ENCODE results near the gene KRT34.
"Not testable (repeated sequence)": the region's sequence is repeated elsewhere in the genome, so short reads cannot be mapped to it uniquely, and the experiment has no call there.

The KRT34 gene

DNA sequence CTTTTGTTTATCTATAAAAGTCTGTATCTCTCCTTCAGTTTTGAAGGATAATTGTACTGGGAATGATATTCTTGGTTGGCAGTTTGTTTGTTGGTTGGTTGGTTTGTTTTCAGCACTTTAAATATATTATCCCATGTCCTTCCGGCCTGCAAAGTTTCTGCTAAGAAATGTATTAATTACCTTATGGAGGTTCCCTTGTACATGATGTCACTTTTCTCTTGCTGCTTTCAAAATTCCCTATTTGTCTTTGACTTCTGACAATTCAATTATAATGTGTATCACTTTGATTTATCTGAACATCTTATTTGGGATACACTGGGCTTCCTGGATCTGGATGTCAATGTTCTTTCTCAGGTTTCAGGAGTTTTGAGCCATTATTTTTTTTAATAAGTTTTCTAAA is 4.1 kb upstream of the KRT34 start:
- H3K4me3 ChIP-seq (ENCODE audit: low read depth, low read length) = no peak overlapping the region
- TF ChIP-seq, protein P1, sequence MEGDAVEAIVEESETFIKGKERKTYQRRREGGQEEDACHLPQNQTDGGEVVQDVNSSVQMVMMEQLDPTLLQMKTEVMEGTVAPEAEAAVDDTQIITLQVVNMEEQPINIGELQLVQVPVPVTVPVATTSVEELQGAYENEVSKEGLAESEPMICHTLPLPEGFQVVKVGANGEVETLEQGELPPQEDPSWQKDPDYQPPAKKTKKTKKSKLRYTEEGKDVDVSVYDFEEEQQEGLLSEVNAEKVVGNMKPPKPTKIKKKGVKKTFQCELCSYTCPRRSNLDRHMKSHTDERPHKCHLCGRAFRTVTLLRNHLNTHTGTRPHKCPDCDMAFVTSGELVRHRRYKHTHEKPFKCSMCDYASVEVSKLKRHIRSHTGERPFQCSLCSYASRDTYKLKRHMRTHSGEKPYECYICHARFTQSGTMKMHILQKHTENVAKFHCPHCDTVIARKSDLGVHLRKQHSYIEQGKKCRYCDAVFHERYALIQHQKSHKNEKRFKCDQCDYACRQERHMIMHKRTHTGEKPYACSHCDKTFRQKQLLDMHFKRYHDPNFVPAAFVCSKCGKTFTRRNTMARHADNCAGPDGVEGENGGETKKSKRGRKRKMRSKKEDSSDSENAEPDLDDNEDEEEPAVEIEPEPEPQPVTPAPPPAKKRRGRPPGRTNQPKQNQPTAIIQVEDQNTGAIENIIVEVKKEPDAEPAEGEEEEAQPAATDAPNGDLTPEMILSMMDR (IDR thresholded peaks at IDR 0.05; ENCODE audit: insufficient read depth, low read length, missing control alignments) = no peak
- ChIA-PET CTCF (interaction anchor here (1.2 to 1.7 kb wide), 2 partner anchors 162 to 262 kb away, joined by 3 to 5 read pairs; no protein-coding TSS in a partner anchor), POLR2A (no interaction called here)
- no peak for DNase-seq (ENCODE audit: low read depth, low spot score)

DNA sequence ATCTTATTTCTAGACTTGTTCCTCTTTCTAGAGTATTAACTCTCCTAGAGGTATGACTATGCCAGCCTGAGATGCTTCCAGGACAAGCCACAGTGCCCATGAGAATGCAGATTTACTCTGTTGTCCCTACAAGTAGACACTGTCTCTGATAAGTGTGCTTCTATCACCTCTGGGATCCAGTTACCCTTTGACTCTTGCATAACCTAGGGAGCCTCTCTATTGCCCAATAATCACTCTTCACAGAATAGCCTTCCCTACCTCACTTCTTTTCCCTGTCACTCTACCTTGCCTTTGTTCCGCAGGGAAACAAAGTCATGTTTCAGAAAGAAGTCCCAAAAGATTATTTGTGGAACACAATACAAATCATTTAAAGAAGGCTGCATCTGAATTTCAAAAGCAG is 1.6 kb upstream of the KRT34 start:
- CTCF ChIA-PET = interaction anchor here (1.4 kb wide), 1 partner anchor 265 kb away, joined by 4 read pairs; no protein-coding TSS in a partner anchor
- TF ChIP-seq, protein P1 (IDR thresholded peaks at IDR 0.05; ENCODE audit: insufficient read depth, low read length, missing control alignments) = no peak
- DNase-seq (ENCODE audit: low read depth, low spot score) = no peak
- no peak overlapping the region for H3K4me3 ChIP-seq (ENCODE audit: low read depth, low read length)
- POLR2A ChIA-PET = no interaction called here

DNA sequence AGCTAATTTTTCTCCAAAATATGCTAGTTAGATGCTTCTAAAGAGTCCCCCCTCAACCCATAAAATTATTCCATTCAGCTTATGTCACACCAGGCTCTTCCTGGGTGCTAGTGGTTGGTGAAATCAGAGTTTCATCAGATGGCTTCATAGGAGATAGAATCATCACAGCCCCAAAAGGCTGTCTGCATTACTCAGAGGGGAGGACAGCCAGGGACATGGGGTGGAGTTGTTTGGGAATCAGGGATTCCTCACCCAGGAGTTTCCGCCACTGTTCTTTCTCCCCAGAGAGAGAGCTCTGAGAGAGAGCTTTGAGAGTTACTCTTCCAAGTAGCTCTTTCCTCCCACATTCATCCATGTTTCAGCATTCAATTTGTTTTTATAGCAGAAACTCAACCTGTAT is 288 bp upstream of the KRT34 start:
- ChIA-PET POLR2A (interaction anchor here (1.2 kb wide), 1 partner anchor 22 kb away, joined by 5 read pairs; no protein-coding TSS in a partner anchor), CTCF (interaction anchor here (0.9 to 1.9 kb wide), 7 partner anchors 10 to 280 kb away, joined by 3 to 6 read pairs (median 4); no protein-coding TSS in a partner anchor)
- no peak for DNase-seq (ENCODE audit: low read depth, low spot score)
- H3K4me3 ChIP-seq (ENCODE audit: low read depth, low read length) = no peak overlapping the region
- TF ChIP-seq, protein P1 (IDR thresholded peaks at IDR 0.05; ENCODE audit: insufficient read depth, low read length, missing control alignments) = no peak

DNA sequence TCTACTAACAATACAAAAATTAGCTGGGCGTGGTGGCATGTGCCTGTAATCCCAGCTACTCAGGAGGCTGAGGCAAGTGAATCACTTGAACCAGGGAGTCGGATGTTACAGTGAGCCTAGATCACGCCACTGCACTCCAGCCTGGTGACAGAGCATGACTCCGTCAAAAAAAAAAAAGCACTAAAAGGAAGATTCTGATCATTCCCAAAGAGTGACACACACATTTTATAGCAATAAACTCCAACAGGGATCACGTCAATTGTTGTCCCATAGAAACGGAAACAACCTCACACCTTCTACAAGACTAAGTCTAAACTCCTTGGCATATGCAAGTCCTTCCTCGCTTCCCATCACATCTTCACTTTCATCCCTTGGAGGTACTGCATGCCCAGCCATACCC is 2.0 kb downstream of the KRT34 start:
- POLR2A ChIA-PET = interaction anchor here (0.7 to 1.2 kb wide), 3 partner anchors 24 to 571 kb away, joined by 3 to 6 read pairs (median 3); no protein-coding TSS in a partner anchor
- CTCF ChIA-PET = interaction anchor here (0.9 to 1.6 kb wide), 4 partner anchors 20 to 467 kb away, joined by 3 to 6 read pairs (median 4); no protein-coding TSS in a partner anchor
- not testable (repeated sequence) for H3K4me3 ChIP-seq (ENCODE audit: low read depth, low read length)
- peak; percentile 74 for DNase-seq (ENCODE audit: low read depth, low spot score)

DNA sequence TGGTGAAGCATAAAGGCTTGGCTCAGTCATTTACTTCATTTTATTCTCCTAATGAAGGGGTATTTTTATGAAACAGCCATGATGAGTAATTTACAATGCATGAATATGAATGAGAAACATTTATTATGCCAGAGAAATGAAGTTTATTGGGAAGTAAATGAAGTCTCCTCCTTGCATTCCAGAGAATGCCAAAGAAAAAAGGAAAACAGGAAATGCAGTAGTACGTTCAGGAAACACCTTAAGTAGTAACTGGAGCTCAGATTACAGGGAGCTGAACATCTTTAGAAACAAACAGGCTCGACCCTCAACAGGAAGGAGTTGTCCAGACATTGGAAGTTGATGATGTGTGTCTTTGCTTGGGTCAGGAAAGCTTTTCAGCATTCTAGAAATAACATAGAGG is 4.6 kb downstream of the KRT34 start:
- no peak overlapping the region for H3K4me3 ChIP-seq (ENCODE audit: low read depth, low read length)
- DNase-seq (ENCODE audit: low read depth, low spot score) = no peak
- CTCF ChIA-PET = interaction anchor here (0.8 to 1.5 kb wide), 4 partner anchors 9 to 171 kb away, joined by 3 to 5 read pairs (median 3); no protein-coding TSS in a partner anchor
- POLR2A ChIA-PET = interaction anchor here (0.5 to 1.2 kb wide), 2 partner anchors 10 to 318 kb away, joined by 3 to 6 read pairs; no protein-coding TSS in a partner anchor
- TF ChIP-seq, protein P1 (IDR thresholded peaks at IDR 0.05; ENCODE audit: insufficient read depth, low read length, missing control alignments) = no peak

DNA sequence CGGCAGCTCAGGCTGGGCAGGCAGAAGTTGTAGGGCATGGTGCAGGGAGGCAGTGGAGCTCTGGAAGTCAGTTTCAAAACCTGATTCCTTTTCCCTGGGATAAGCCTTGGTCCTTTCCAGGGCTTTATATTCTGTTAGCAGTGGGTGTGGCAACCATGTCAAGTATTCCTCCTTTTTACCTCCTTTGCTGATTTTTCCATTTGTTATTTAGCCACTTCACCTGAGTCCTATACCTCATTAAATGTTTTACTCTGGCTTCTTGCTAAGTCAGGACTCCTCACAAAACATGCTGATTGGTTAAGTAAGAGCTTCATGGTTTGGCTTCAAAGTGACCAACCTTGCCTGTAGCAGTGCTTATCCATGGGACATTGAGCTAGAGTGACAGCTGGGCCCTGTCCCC is 12.4 kb downstream of the KRT34 start, which contains the start of gene KRT33B:
Gene KRT33B, minus strand, starts transcription at position 101 of the 400 bp plus-strand sequence. Its CDS starts 63 bp downstream, at position 38.
- TF ChIP-seq, protein P1 (IDR thresholded peaks at IDR 0.05; ENCODE audit: insufficient read depth, low read length, missing control alignments) = no peak
- no peak for DNase-seq (ENCODE audit: low read depth, low spot score)
- H3K4me3 ChIP-seq (ENCODE audit: low read depth, low read length) = no peak within 1 kb of the TSS
- ChIA-PET POLR2A (no interaction called here), CTCF (interaction anchor here (0.8 to 1.2 kb wide), 2 partner anchors 180 to 293 kb away, joined by 3 read pairs; no protein-coding TSS in a partner anchor)

All from AG04449 (cell line).